GM12878 (cell line): ENCODE measurements around the gene RNU5B-1. TPM values are rescaled to one million over a fixed set of nuclear protein-coding genes. Genes with fewer than 3 reads are reported as not detected.

Source experiments
- ATAC-seq: fragments of 200-7000 bp; cut with Tn5 transposase; 3 replicates; pipeline ENCODE4 v1.9.1; 2020; ENCODE audit warnings: mild to moderate bottlenecking, moderate library complexity
- BruUV-seq: library from RNA; stranded (reverse); fragments of 400-500 nt; replicated peaks from 2 replicates; lab custom pipeline; 2021; lab: Mats Ljungman, UMichigan
- CTCF ChIA-PET: fragments of 300-600 bp; sonication (Branson Sonifier 250); formaldehyde crosslinking; extraction: SDS; loops from one replicate; lab custom pipeline; 2021; ENCODE audit warnings: inconsistent platforms; lab: Yijun Ruan, JAX
- POLR2A ChIA-PET: fragments of 350-600 bp; formaldehyde crosslinking; extraction: SDS; loops from one replicate; lab custom pipeline; 2021; ENCODE audit warnings: inconsistent platforms; lab: Charles Lee
- RAD21 ChIA-PET: fragments of 300-600 bp; sonication (Branson Sonifier 250); formaldehyde crosslinking; loops from one replicate; lab custom pipeline; 2023; ENCODE audit warnings: antibody characterized with exemption; ENCODE audit not compliant: unreplicated experiment; lab: Charles Lee
- SMC1A ChIA-PET: fragments of 300-600 bp; sonication (Branson Sonifier 250); formaldehyde crosslinking; loops from one replicate; lab custom pipeline; 2023; ENCODE audit not compliant: unreplicated experiment, uncharacterized antibody; lab: Charles Lee
- DNase-seq: peaks from one replicate; pipeline ENCODE4 v3.0.0-alpha.2; 2011; ENCODE audit warnings: low read depth, low spot score
- FAIRE-seq: peaks from 3 replicates; lab custom pipeline; 2011; peaks lifted over from hg19 to GRCh38; lab: Jason Lieb, UNC
- H2AFZ ChIP-seq: 2 replicates; pipeline ENCODE4 v1.6.0; 2011; ENCODE audit warnings: low read depth, low read length, control low read depth; ENCODE audit not compliant: control insufficient read depth
- H3K27ac ChIP-seq: 2 replicates; pipeline ENCODE4 v1.5.1; 2011; ENCODE audit warnings: control low read depth; ENCODE audit not compliant: control insufficient read depth, insufficient read depth
- H3K27me3 ChIP-seq, 2 experiments: replicated peaks in 1 of 2; 2 replicates each; pipeline versions ENCODE4 v1.6.0 to v1.6.1; 2011; ENCODE audit warnings: low read length in 1 of 2; ENCODE audit not compliant: control insufficient read depth in 2 of 2, insufficient read depth in 2 of 2
- H3K36me3 ChIP-seq, 2 experiments: 2 replicates each; pipeline ENCODE4 v1.5.1; 2011; ENCODE audit warnings: low read length in 1 of 2; ENCODE audit not compliant: control insufficient read depth in 2 of 2, insufficient read depth in 2 of 2
- H3K4me1 ChIP-seq: 2 replicates; pipeline ENCODE4 v1.6.1; 2011; ENCODE audit warnings: mild to moderate bottlenecking, low read length, moderate library complexity, mixed read lengths; ENCODE audit not compliant: control insufficient read depth, insufficient read depth
- H3K4me2 ChIP-seq: 2 replicates; pipeline ENCODE4 v1.6.0; 2011; ENCODE audit warnings: control low read depth; ENCODE audit not compliant: control insufficient read depth, insufficient read depth
- H3K4me3 ChIP-seq: fragments of 200-600 bp; sonication (generic); 2 replicates; pipeline ENCODE4 v1.5.1; 2016
- H3K79me2 ChIP-seq: 2 replicates; pipeline ENCODE4 v1.6.0; 2011; ENCODE audit warnings: low read length; ENCODE audit not compliant: control insufficient read depth, insufficient read depth
- H3K9ac ChIP-seq: 2 replicates; pipeline ENCODE4 v1.8.0; 2011; ENCODE audit warnings: low read length, control low read depth, mixed read lengths; ENCODE audit not compliant: control insufficient read depth, insufficient read depth
- H3K9me3 ChIP-seq: replicated peaks from 3 replicates; pipeline ENCODE4 v1.5.1; 2011; ENCODE audit warnings: mild to moderate bottlenecking, low read length; ENCODE audit not compliant: control insufficient read depth, insufficient read depth
- H4K20me1 ChIP-seq: 2 replicates; pipeline ENCODE4 v1.6.0; 2011; ENCODE audit not compliant: control insufficient read depth, insufficient read depth
- BACH1 ChIP-seq: fragments of 450-650 bp; IDR thresholded peaks from 2 replicates; pipeline ENCODE4 v1.6.1; 2017; ENCODE audit warnings: mild to moderate bottlenecking, borderline replicate concordance
- CBFB ChIP-seq: IDR thresholded peaks from 2 replicates; pipeline ENCODE4 v1.6.1; 2016; ENCODE audit warnings: antibody characterized with exemption, low read depth
- CEBPB ChIP-seq, 2 experiments: fragments of 150-350 bp in 1 of 2; IDR thresholded peaks; 2 replicates each; pipeline ENCODE4 v1.6.1; 2012 to 2014; ENCODE audit warnings: low read depth in 2 of 2, low read length in 2 of 2, borderline replicate concordance in 1 of 2, inconsistent platforms in 1 of 2
- IRF3 ChIP-seq: fragments of 450-650 bp; IDR thresholded peaks from 2 replicates; pipeline ENCODE4 v1.6.1; 2014; ENCODE audit warnings: mild to moderate bottlenecking
- IRF5 ChIP-seq: fragments of 450-650 bp; IDR thresholded peaks from 2 replicates; pipeline ENCODE4 v1.6.1; 2017; ENCODE audit warnings: borderline replicate concordance
- LARP7 ChIP-seq: fragments of 450-650 bp; IDR thresholded peaks from 2 replicates; pipeline ENCODE4 v1.6.1; 2017; ENCODE audit warnings: mild to moderate bottlenecking
- NFYA ChIP-seq: IDR thresholded peaks from 2 replicates; pipeline ENCODE4 v1.6.1; 2011; ENCODE audit warnings: low read depth, mild to moderate bottlenecking, low read length, improper control_type of control experiment, borderline replicate concordance
- RELA ChIP-seq: fragments of 450-650 bp; IDR thresholded peaks from 2 replicates; pipeline ENCODE4 v1.8.0; 2014; ENCODE audit warnings: borderline replicate concordance; ENCODE audit not compliant: partially characterized antibody
- RELB ChIP-seq: fragments of 450-650 bp; IDR thresholded peaks from 2 replicates; pipeline ENCODE4 v1.6.1; 2017; ENCODE audit warnings: low read depth, mild to moderate bottlenecking, moderate library complexity
- SMARCA5 ChIP-seq: fragments of 450-650 bp; IDR thresholded peaks from 2 replicates; pipeline ENCODE4 v1.6.1; 2017; ENCODE audit warnings: mild to moderate bottlenecking
- STAT1 ChIP-seq: fragments of 450-650 bp; conservative IDR thresholded peaks from 2 replicates; pipeline ENCODE4 v1.6.1; 2014; ENCODE audit warnings: antibody characterized with exemption, mild to moderate bottlenecking
- STAT3 ChIP-seq: IDR thresholded peaks from 2 replicates; pipeline ENCODE4 v1.6.1; 2011; ENCODE audit warnings: low read depth, low read length, improper control_type of control experiment
- TCF12 ChIP-seq: IDR thresholded peaks from 2 replicates; pipeline ENCODE4 v1.6.1; 2011; ENCODE audit warnings: low read depth, mild to moderate bottlenecking, low read length
- ZBTB33 ChIP-seq: fragments of 450-650 bp; IDR thresholded peaks from 2 replicates; pipeline ENCODE4 v1.6.1; 2017; ENCODE audit warnings: mild to moderate bottlenecking
- ZNF207 ChIP-seq: fragments of 450-650 bp; IDR thresholded peaks from 2 replicates; pipeline ENCODE4 v1.6.1; 2014; ENCODE audit warnings: antibody characterized with exemption, mild to moderate bottlenecking, borderline replicate concordance
- ZSCAN29 ChIP-seq: fragments of 450-650 bp; IDR thresholded peaks from 2 replicates; pipeline ENCODE4 v1.6.1; 2017; ENCODE audit warnings: mild to moderate bottlenecking, moderate library complexity
- WGBS: methylation state at CpG from one replicate; pipeline ENCODE4 v1.1.6; 2016; ENCODE audit warnings: low lambda C conversion rate; ENCODE audit not compliant: insufficient replicate concordance, insufficient coverage; ENCODE audit errors: missing lambda C conversion rate; 5-methylcytosine and 5-hydroxymethylcytosine counted together
- in situ Hi-C: fragments of 300-500 bp; cut with MboI; formaldehyde crosslinking; loops from 9 replicates; pipeline ENCODE4 v1.14.3; 2018; ENCODE audit warnings: mixed read lengths
- intact Hi-C: fragments of 100-400 bp; cut with micrococcal nuclease; formaldehyde crosslinking; loops from one replicate; pipeline ENCODE4 v1.14.2; 2022; ENCODE audit not compliant: unreplicated experiment
- polyA plus RNA-seq, 11 experiments: library from polyadenylated mRNA; depleted of rRNA in 4 of 11; unstranded in 6 of 11; stranded (reverse) in 5 of 11; fragments of >200 nt; fragmentation: Nextera tagmentation in 4 of 11; fragmentation: Illumina TruSeq in 1 of 11; extraction: Ambion mirVana in 4 of 11; extraction: Trizol in 1 of 11; gene quantifications; 1 replicate in 1 of 11; 2 replicates in 10 of 11; pipeline versions ENCODE4 v1.2.1 to v1.2.3, GENCODE V29; 2011 to 2016; ENCODE audit warnings: inconsistent platforms in 2 of 11, missing spikeins in 2 of 11, low read depth in 1 of 11
- total RNA-seq, 4 experiments: library from RNA; depleted of rRNA in 3 of 4; stranded (reverse); fragments of >200 nt in 3 of 4; fragmentation: Illumina TruSeq in 1 of 4; extraction: Trizol in 1 of 4; gene quantifications; 2 replicates each; pipeline versions ENCODE4 v1.2.1 to v1.2.3, GENCODE V29; 2013 to 2021

RNU5B-1 gene
- total and polyA plus RNA-seq, 10 of the 15 experiments (the other 5 are each of a cell fraction or from before 2014, with no cell fraction given) = 19.1 TPM; not detected in 9

- Histone ChIP-seq H2AFZ (no peak overlapping the region), H3K9me3 (no peaks in the 10 kb centered on the region; the same call in 2 of the 3 replicates), H3K9ac (no peak overlapping the region)
- in situ Hi-C loops = no loop called here
- WGBS = 9% methylated on average over 6 of the region's 6 CpGs
- no peak for TF ChIP-seq RELB
- TF ChIP-seq STAT3 = no peak
- no peak for TF ChIP-seq ZNF207
- no peak for TF ChIP-seq IRF5
- no peak for TF ChIP-seq CBFB
- TF ChIP-seq TCF12 = no peak
- TF ChIP-seq LARP7 = no peak
- no peak for TF ChIP-seq IRF3
- no peak for TF ChIP-seq ZBTB33
- no peak for TF ChIP-seq CEBPB (IDR thresholded peaks at IDR 0.05; ENCODE audit: borderline replicate concordance in 1 of 2, low read depth in 2 of 2, low read length in 2 of 2)
- no peak for TF ChIP-seq ZSCAN29
- TF ChIP-seq RELA = no peak
- no peak for TF ChIP-seq STAT1
- TF ChIP-seq NFYA = no peak
- no peak for TF ChIP-seq SMARCA5
- no peak for TF ChIP-seq BACH1
- TF ChIP-seq, all 136 proteins: peak for 0
- ChIA-PET POLR2A (no interaction called here), CTCF (interaction anchor here (0.7 kb wide), 1 partner anchor 28 kb away, joined by 3 read pairs; no protein-coding TSS in a partner anchor), SMC1A (no interaction called here), RAD21 (no interaction called here)
- intact Hi-C loops = no loop called here
- H3K4me3 ChIP-seq = no peak overlapping the region
- ATAC-seq (no peak), FAIRE-seq (no peak), DNase-seq (no peak)
- H3K27ac ChIP-seq = no peak overlapping the region
- no peak overlapping the region for H3K4me2 ChIP-seq
- BruUV-seq = no TSS peak
- no peaks in the 10 kb centered on the region for H3K79me2 ChIP-seq
- no peaks in the 10 kb centered on the region for H3K36me3 ChIP-seq
- H3K27me3 ChIP-seq = peaks cover 2 to 4% of the 10 kb centered on the region in 2 experiments; a peak in 3 of 4 replicates
- no peaks in the 10 kb centered on the region for H4K20me1 ChIP-seq
- no peaks in the 10 kb centered on the region for H3K4me1 ChIP-seq
These were observed 42.5 kb downstream of the RNU5B-1 start for GRCh38 chr15:65346856-65347598.
